SIG-M5 treated with dmso at 0.1 percent for 504 hours (cell line): ENCODE results near the gene GZMA.

Source experiments
- DNase-seq: peaks from one replicate; lab custom pipeline; 2025; ENCODE audit not compliant: unreplicated experiment; lab: John Stamatoyannopoulos, UW

GZMA gene

DNA sequence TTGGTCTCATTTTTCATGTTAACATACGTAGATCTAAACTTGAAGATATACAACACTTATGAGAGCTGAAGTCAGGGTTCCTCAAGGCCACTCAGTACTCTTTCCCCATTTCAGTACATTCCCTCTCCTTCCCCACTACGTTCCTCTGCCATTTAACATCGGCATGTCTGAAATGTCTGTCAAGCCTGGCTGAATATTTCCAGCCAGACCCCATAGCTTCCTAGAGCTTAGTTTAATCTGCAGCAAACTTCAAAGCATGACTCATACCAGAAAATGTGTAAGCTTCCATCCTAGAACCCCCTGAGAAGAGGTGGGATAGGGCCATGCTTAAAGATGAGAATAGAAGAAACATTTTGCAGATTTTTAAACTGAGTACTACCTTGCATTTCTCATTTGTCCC is 6.2 kb downstream of the GZMA start:
- no peak for DNase-seq

GRCh38 chr5:55110217-55110616 is 7.8 kb downstream of the GZMA start:
- DNase-seq, result no peak

DNA sequence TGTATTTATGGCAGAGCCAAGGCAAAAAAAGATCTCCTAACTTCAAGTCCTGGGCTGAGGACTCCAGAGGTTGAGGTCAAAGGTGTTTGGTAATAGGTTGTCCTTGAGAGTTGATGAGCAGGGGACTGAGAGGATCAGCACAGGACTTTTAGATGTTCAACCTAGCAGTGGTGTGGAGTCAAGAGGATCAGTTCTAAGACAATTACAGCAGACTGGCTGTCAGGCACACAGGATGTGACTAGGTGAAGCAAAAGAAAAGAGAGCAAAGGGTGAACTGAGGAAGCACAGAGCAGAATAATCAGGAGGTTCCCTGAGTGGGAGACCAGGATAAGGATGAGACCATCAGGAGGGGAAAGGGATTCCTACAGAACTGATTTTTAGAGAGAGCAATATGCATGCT is 10.9 kb downstream of the GZMA start:
- no peak for DNase-seq

DNA sequence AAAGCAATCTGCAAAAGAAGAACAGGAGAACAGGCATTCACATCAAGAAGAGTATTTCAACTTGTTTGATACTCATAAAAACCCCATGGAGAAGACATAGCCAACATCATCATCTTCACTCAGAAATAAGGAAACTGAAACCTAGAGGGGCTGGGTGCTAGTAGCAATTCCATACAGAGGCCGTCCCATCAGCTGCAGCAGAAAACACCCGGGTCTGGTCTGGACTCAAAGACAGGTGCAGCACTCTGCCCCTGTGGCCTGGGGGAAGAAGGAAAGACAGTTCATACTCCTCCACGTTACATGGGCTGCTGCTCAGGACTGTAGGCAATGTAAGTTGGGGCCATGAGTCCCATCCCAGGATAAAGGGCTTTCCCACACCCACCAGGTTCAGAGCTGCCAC is 11.6 kb downstream of the GZMA start:
- no peak for DNase-seq

DNA sequence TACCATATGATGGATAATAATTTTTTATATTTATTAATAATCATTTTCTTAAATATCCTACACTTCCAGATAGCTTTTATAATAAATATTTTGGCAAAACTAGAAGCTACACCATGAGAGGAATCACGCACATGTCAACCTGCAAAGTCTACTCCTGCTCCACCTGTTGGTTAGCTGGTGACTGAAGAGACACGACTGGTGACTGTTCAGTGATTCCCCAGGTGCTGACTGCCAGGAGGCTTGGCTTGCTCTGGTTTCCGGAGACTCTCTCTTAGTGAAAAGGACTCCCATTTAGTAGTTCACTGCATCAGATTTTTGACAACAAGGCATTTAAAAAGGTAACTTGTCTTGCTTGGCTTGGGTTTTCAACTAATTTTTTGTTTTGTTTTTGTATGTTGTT is 20.9 kb downstream of the GZMA start:
- no peak for DNase-seq

DNA sequence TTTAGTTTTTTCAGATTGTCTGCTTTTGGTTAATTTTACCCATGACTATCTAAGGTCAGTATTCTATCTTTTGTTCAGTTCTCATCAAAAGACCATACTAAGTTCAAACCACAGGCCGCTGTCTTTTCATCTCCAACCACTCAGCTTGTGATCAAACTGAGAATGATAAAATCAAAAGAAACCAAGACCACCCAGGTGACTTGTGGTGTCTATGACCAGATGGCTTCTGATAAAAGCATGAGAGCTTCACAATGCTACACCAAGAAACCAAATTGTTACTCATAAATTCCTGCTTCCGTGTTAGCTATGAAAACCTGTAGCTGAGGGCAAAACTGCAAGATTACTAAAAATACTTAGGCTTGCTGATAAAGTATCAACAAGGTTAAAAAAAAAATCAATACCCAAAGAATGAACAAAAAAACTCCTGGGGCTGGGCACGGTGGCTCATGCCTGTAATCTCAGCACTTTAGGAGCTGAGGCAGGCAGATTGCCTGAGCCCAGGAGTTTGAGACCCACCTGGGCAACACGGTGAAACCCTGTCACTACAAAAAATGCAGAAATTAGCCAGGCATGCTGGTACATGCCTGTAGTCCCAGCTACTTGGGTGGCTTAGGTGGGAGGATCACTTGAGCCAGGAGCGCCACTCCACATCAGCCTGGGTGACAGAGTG is 31.7 kb downstream of the GZMA start:
- no peak for DNase-seq

GRCh38 chr5:55136521-55136920 is 34.1 kb downstream of the GZMA start:
- DNase-seq, result no peak

DNA sequence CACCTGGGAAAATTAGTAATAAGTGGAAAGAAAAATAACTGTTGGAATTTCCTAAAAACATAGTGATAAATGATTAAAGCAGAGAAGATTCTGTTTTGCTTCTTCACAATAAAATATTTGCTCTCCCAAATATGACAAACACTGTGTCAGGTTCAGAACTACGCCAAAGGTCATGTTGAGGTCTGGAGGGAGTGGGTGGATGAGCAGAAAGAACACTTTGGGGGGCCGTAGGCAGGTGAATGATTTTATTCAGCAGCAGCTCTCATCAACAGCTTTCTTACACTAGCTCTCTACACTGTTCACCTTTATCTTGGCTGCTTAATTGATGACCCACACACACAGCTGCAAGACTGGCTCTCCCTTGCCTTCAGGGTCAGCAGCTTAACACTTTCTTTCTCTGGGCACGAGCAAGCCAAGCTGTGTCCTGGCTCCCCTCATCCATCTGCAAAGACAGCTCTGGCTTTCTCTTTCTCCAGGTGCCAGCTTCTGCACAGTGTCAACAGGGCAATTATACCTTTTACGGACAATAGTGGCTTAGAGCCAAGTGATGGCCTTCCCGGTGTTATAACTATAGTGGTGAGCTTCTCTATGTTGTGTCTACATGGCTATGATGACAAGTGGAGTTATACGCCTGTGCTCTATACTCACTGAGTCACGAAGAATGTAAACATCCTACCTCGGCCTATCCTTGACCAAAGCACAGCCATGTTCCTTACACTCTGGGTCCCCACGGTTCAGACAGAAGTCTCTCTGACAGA is 38.6 kb downstream of the GZMA start:
- no peak for DNase-seq

DNA sequence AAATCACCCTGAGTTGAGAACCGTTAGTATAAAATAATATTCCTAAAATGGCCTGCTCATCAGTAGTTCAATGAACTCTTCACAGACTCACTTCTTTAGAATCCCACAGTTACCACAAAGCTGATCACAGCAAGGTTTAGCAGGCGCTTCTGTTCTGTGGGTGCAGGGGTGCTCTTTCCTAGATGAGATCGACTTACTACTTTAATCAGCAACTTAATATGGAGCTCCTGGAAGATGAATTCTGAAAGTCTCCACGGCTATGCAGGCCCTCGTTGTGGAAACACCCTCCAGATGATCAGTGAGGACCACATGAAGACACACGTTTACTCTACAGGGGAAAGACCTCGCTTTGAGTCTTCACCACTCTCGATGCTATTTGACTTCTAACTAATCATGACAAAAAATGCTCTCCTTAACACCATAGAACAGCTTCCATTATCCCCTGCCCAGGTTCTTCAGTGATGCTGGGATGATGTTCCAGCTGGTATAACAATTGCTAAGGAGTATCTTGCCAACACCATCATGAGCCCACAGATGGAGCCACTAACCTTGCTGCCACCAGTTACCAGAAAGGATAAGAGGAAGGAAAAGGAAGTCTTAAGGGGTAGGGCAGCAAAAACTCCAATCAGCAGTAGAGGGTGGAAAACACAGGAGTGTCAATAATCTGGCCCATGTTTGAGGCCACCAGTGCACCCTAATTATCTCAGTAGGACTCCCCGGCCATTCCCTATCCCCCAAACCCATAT is 39.7 kb downstream of the GZMA start:
- DNase-seq, result peak; percentile 18

GRCh38 chr5:55143624-55144023 is 41.2 kb downstream of the GZMA start:
- DNase-seq, result no peak

DNA sequence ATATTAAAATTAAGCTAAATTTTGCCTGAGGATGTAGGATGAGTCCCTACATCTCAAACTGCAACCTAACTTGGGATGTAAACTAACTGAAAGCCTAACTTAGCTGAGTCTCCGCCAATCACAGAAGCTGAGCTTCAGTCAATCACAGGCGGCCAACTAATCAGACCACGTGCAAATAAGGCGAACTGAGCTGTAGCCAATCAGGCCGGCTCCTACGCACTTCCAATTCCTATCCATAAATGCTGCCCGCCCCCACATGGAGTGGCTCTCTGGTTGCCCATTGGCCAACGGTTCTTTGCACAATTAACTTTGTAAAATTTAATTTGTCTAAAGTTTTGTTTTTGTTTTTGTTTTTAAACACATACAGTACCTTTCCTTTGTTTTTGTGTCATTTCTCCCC is 43.6 kb downstream of the GZMA start:
- no peak for DNase-seq

DNA sequence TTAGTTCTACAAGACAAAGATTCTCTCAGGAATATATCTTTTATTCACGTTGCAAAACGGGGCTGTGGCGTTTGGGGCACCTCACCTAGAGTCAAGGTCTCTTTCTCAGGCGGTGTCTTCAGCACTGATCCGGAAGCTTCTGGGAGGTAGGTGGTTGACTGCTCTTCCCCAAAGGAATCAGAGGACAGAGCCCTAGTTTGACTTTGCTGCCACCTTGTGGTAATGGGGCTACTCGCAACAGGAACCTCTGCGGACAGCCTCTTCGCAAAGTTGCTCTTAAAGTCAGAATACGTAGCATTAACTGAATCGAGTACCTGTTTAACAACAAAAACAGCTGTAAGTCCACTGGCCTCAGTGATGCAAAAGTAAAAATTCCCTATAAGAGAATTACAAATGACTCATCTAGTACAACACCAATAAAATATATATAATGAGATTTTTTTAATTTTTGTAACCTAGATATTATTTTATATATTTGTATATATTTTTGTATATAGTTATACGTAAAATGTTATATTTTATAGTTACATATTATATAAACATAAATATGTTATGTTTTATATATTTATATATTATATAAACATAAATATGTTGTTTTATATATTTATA is 44.2 kb downstream of the GZMA start:
- peak; percentile 79 for DNase-seq

DNA sequence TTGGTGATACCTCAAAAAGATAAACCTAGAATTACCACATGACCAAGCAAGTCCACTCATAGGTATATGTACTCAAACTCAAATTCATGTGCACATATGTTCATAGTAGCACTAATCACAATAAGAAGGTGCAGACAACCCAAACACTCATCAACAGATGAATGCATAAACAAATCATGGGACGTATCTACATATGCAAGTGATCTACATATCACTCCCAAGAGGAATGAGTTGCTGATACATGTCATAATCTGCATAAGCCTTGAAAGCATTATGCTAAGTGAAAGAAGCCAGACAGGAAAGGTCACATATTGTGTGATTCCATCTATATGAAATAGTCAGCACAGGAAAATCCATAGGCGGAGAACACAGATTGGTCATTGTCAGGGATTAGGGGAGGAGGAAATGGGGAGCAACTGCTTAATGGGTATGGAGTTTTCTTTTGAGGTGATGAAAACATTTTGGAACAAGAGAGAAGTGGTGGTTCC is 46.9 kb downstream of the GZMA start:
- no peak for DNase-seq

- DNase-seq, result no peak
Measured at GRCh38 chr5:55151923-55152842, 49.7 kb downstream of the GZMA start.

DNA sequence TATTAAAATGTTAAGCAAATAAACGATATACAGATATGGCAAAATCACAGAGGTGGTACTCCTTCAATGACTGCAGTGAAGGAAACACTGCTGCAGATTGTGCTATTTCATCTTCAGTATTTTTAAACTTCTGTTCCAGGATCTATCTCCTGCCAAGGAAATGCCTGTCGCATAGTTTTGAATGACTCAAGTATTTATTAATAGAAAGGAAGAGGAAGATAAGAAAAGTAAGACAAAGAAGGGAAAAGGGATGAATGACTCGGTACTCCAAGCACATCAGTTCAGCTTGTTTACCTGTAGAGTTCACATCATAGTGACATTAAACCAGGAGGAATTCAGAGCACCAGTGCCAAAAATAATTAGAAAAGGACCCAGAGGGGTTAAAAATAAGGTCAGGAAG is 52.4 kb downstream of the GZMA start:
- no peak for DNase-seq
